HEK293T (cell line): ENCODE data around the gene FUBP3.

Source experiments
- CTCF ChIA-PET: fragments of 350-600 bp; formaldehyde crosslinking; extraction: SDS; loops from one replicate; lab custom pipeline; 2021; ENCODE audit warnings: antibody characterized with exemption, inconsistent platforms; lab: Yijun Ruan, JAX
- POLR2A ChIA-PET: fragments of 350-600 bp; formaldehyde crosslinking; extraction: SDS; loops from one replicate; lab custom pipeline; 2020; ENCODE audit warnings: antibody characterized with exemption, inconsistent platforms; lab: Yijun Ruan, JAX
- DNase-seq: peaks from one replicate; pipeline ENCODE4 v3.0.0; 2012; ENCODE audit warnings: mixed read lengths; ENCODE audit errors: extremely low spot score
- ARNT ChIP-seq: fragments of 450-650 bp; IDR thresholded peaks from 2 replicates; pipeline ENCODE4 v1.6.1; 2017; ENCODE audit warnings: mild to moderate bottlenecking
- BHLHE40 ChIP-seq: fragments of 450-650 bp; IDR thresholded peaks from 2 replicates; pipeline ENCODE4 v1.6.1; 2016; ENCODE audit warnings: mild to moderate bottlenecking, moderate library complexity, borderline replicate concordance
- CTBP1 ChIP-seq: fragments of 450-650 bp; IDR thresholded peaks from 2 replicates; pipeline ENCODE4 v1.6.1; 2016; ENCODE audit warnings: borderline replicate concordance
- ELF4 ChIP-seq: fragments of 450-650 bp; IDR thresholded peaks from 2 replicates; pipeline ENCODE4 v1.6.1; 2017; ENCODE audit warnings: antibody characterized with exemption
- FOXA1 ChIP-seq: fragments of 450-650 bp; IDR thresholded peaks from 2 replicates; pipeline ENCODE4 v1.6.1; 2016; ENCODE audit warnings: mild to moderate bottlenecking
- FOXK2 ChIP-seq: fragments of 450-650 bp; IDR thresholded peaks from 2 replicates; pipeline ENCODE4 v1.6.1; 2016; ENCODE audit warnings: mild to moderate bottlenecking
- FOXM1 ChIP-seq: fragments of 450-650 bp; IDR thresholded peaks from 2 replicates; pipeline ENCODE4 v1.6.1; 2017; ENCODE audit warnings: mild to moderate bottlenecking, borderline replicate concordance
- HDGF ChIP-seq: fragments of 450-650 bp; IDR thresholded peaks from 2 replicates; pipeline ENCODE4 v1.6.1; 2017; ENCODE audit warnings: antibody characterized with exemption, borderline replicate concordance
- L3MBTL2 ChIP-seq: fragments of 450-650 bp; conservative IDR thresholded peaks from 2 replicates; pipeline ENCODE4 v1.6.1; 2016; ENCODE audit warnings: mild to moderate bottlenecking
- LEF1 ChIP-seq: fragments of 450-650 bp; IDR thresholded peaks from 2 replicates; pipeline ENCODE4 v1.6.1; 2017; ENCODE audit warnings: mild to moderate bottlenecking, borderline replicate concordance
- NFRKB ChIP-seq: fragments of 450-650 bp; IDR thresholded peaks from 2 replicates; pipeline ENCODE4 v1.6.1; 2016; ENCODE audit warnings: mild to moderate bottlenecking, moderate library complexity
- SP1 ChIP-seq: fragments of 450-650 bp; IDR thresholded peaks from 2 replicates; pipeline ENCODE4 v1.6.1; 2017
- SUZ12 ChIP-seq: fragments of 450-650 bp; IDR thresholded peaks from 2 replicates; pipeline ENCODE4 v1.6.1; 2016; ENCODE audit warnings: mild to moderate bottlenecking
- TARDBP ChIP-seq: fragments of 450-650 bp; IDR thresholded peaks from 2 replicates; pipeline ENCODE4 v1.6.1; 2016
- ZNF384 ChIP-seq: fragments of 450-650 bp; IDR thresholded peaks from 2 replicates; pipeline ENCODE4 v1.6.1; 2016
- TF ChIP-seq, protein P1 (sequence below): fragments of 450-650 bp; IDR thresholded peaks from 2 replicates; pipeline ENCODE4 v1.6.1; 2016

FUBP3 gene

DNA sequence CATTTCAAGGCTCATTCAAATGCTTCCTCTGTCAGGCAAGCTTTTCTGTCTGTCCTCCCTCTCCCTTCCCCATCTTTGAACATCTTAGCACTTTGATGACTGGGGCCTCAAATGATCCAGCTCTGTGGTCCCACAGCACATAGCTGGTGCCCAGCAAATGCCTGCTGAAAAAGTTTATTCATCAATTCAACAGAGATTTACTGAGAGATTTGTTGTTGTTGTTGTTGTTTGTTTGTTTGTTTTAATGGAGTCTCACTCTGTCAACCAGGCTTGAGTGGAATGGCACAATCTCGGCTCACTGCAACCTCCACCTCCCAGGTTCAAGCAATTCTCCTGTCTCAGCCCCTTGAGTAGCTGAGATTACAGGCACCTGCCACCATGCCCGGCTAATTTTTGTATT, 108.2 kb downstream of the FUBP3 start:
- TF ChIP-seq TARDBP (no peak), ARNT (no peak), HDGF (no peak), NFRKB (no peak), ZNF384 (no peak), CTBP1 (no peak), FOXA1 (no peak), BHLHE40 (no peak), SP1 (no peak), ELF4 (no peak), L3MBTL2 (no peak), SUZ12 (no peak), FOXK2 (no peak), FOXM1 (no peak), LEF1 (no peak)
- TF ChIP-seq, protein P1, sequence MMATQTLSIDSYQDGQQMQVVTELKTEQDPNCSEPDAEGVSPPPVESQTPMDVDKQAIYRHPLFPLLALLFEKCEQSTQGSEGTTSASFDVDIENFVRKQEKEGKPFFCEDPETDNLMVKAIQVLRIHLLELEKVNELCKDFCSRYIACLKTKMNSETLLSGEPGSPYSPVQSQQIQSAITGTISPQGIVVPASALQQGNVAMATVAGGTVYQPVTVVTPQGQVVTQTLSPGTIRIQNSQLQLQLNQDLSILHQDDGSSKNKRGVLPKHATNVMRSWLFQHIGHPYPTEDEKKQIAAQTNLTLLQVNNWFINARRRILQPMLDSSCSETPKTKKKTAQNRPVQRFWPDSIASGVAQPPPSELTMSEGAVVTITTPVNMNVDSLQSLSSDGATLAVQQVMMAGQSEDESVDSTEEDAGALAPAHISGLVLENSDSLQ, result no peak
- DNase-seq, result no peak
- ChIA-PET POLR2A (no interaction called here), CTCF (no interaction called here)
